NCI-H2227 treated with DMSO at 0.1 percent for 48 hours (cell line): ENCODE data around the gene PTPRM.

Experiments
- DNase-seq: peaks from one replicate; lab custom pipeline; 2025; lab: John Stamatoyannopoulos, UW

The PTPRM gene

GRCh38 chr18:8116341-8117005 is 549.4 kb downstream of the PTPRM start:
- no peak for DNase-seq

GRCh38 chr18:8117006-8117371 is 549.9 kb downstream of the PTPRM start:
- DNase-seq = no peak

- DNase-seq = no peak
Measured at GRCh38 chr18:8121101-8121500, 554.0 kb downstream of the PTPRM start.

GRCh38 chr18:8121942-8122480 is 554.9 kb downstream of the PTPRM start:
- no peak for DNase-seq

GRCh38 chr18:8124232-8125146 is 557.4 kb downstream of the PTPRM start:
- DNase-seq = no peak

- no peak for DNase-seq
Measured at GRCh38 chr18:8130096-8130495, 563.0 kb downstream of the PTPRM start.

GRCh38 chr18:8133032-8133431 is 565.9 kb downstream of the PTPRM start:
- DNase-seq = no peak

GRCh38 chr18:8133888-8134287 is 566.8 kb downstream of the PTPRM start:
- no peak for DNase-seq

GRCh38 chr18:8139127-8139527 is 572.0 kb downstream of the PTPRM start:
- DNase-seq = no peak

GRCh38 chr18:8139891-8140406 is 572.8 kb downstream of the PTPRM start:
- no peak for DNase-seq

- DNase-seq = no peak
Measured at GRCh38 chr18:8140841-8141501, 573.9 kb downstream of the PTPRM start.

GRCh38 chr18:8142131-8142711 is 575.1 kb downstream of the PTPRM start:
- DNase-seq = no peak

- DNase-seq = no peak
Measured at GRCh38 chr18:8142932-8143331, 575.8 kb downstream of the PTPRM start.

- DNase-seq = no peak
Measured at GRCh38 chr18:8151181-8151580, 584.1 kb downstream of the PTPRM start.

GRCh38 chr18:8153887-8154583 is 586.9 kb downstream of the PTPRM start:
- no peak for DNase-seq

GRCh38 chr18:8162802-8163201 is 595.7 kb downstream of the PTPRM start:
- DNase-seq = no peak

GRCh38 chr18:8163286-8163959 is 596.3 kb downstream of the PTPRM start:
- no peak for DNase-seq

GRCh38 chr18:8165095-8165494 is 598.0 kb downstream of the PTPRM start:
- DNase-seq = no peak

GRCh38 chr18:8167026-8167425 is 599.9 kb downstream of the PTPRM start:
- DNase-seq = no peak

GRCh38 chr18:8167673-8168072 is 600.6 kb downstream of the PTPRM start:
- DNase-seq = no peak

- DNase-seq = no peak
Measured at GRCh38 chr18:8169722-8170121, 602.6 kb downstream of the PTPRM start.
